Hematopoietic multipotent progenitor cell (in vitro differentiated cells): ENCODE data around the gene PSMD14. TPM values are rescaled to one million over a fixed set of nuclear protein-coding genes. Genes with fewer than 3 reads are reported as not detected.
"Not testable (repeated sequence)": the region's sequence is repeated elsewhere in the genome, so short reads cannot be mapped to it uniquely, and the experiment has no call there.

ENCODE experiments used
- DNase-seq, 3 donors: peaks; one replicate each; pipeline ENCODE4 v3.0.0-alpha.2; 2011 to 2015; ENCODE audit warnings: low read depth in 2 of 3, low spot score in 2 of 3
- total RNA-seq: library from RNA; depleted of rRNA; stranded (reverse); fragments of >200 nt; gene quantifications from one replicate; pipeline ENCODE4 v1.2.3, GENCODE V29; 2012

PSMD14 gene
- total RNA-seq, 1 donor, result 23.4 TPM

DNA sequence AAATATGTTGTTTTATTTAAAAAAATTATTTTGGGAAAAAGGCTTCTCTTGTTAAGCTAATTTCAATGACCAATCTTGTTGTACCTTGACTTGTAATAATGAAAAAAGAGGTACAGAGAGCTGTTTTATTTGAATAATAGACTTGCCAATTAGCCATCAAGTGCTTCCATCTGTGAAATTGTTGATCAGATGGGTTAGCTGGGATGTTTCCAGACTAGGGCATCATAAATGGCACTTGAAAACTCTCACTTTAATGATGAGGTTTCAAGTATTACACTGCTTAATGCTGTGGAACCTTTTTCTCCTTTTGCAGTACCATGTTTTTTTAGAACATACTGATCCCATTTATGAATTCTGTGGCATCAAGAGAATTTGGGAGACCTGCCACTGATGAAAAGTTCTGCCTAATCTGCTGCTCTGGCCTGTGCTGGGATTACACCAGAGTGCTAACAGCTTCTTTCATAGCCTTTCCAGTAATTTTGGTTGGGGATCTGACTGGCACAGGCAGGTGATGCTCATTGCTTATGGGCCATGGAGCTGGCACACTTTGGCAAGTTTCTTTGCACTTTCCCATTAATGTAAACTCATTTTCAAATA is 24.2 kb downstream of the PSMD14 start:
- DNase-seq, result no peak

- DNase-seq, result no peak
Measured at GRCh38 chr2:161335626-161336025, 27.4 kb downstream of the PSMD14 start.

DNA sequence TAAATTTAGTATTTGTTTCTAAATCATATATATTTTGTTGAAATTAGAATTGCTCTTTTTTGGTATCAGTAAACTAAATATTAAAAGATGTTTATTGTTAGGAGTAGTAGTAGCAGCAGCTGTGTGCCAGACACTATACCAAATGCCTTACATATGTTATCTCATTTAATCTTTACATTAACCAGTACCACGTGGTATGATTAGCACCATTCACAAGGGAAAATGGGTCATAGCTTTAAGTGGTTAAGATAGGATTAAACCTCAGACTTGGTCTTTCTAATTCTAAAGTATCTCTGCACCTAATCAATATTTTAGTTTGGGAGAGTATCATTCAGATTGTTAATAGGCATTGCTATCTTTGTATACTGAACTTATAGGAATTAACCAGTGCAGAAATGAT is 29.0 kb downstream of the PSMD14 start:
- DNase-seq, result no peak

DNA sequence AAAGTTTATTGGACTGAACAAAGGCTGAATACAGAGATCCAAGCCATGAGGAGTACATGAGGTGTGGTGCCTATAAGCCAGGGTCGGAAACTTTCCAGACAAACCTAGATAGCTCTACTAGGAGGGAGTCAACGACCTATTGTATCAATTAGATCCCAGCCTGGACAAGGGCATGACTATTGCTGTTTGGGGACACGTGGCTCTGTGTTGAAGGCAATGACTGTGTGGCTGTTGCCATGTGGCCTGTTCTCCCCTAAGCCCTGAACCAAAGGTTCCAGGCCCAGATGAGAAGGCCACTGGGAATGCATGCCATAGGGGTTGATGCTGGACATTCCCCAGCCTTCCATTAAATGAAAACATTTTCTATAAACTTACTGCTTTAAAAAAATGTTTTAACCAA is 31.3 kb downstream of the PSMD14 start:
- DNase-seq, result not testable (repeated sequence)

- DNase-seq, result not testable (repeated sequence)
Measured at GRCh38 chr2:161340930-161341413, 32.7 kb downstream of the PSMD14 start.

GRCh38 chr2:161343235-161343634 is 35.0 kb downstream of the PSMD14 start:
- no peak for DNase-seq

DNA sequence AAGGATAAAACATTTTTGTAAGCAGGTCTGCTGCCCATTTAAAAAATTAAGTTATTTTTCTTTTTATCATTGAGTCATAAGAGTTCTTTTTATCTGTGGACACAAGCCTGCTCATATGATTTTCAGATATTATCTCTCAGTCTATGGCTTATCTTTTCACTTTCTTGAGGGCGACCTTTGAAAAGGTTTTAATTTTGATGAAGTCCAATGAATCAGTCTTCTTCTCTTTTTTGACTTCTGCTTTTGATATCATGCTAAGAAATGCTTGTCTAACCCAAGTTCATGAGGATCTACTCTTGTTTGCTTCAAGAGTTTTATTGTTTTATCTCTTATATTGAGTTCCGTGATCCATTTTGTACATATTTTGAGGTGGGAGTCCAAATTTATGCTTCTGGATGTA is 36.5 kb downstream of the PSMD14 start:
- DNase-seq, result peak in 1 of 3 donors; percentile 32

DNA sequence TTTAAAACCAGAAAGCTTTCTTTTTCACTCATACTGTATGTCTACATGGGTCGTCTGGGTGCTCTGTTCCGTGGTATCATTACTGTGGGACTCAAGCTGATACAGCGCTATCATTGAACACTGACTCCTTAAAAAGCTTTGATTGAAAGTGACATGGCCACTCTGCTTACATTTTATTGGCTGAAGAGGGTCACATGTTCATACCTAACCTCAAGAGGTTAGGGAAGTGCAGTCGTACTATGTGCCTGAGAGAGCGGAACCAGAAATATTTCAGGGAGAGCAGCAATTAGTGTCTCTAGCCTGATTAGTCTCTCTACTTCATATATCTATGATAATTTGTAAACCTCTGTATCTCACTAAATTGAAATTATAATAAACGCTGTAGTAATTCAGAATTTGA is 43.5 kb downstream of the PSMD14 start:
- no peak for DNase-seq

DNA sequence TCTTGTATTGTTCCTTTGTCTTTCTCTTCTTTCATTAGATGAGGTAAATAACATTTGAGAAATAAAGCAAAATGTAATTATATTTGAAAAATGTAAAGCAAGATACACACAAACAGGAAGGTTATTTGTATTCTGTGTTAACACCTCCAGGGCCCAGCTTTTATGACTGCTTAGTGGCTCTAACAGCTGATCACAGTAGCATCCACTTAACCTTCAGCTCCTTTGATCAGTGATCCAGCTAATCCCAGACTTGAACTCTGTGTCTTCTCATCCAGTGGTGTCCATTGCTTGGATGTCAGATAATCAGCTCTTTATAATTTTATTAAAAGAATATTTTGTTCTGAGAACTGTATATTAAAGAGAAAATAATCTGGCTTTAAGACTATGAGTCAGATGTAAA is 44.5 kb downstream of the PSMD14 start:
- DNase-seq, result no peak

DNA sequence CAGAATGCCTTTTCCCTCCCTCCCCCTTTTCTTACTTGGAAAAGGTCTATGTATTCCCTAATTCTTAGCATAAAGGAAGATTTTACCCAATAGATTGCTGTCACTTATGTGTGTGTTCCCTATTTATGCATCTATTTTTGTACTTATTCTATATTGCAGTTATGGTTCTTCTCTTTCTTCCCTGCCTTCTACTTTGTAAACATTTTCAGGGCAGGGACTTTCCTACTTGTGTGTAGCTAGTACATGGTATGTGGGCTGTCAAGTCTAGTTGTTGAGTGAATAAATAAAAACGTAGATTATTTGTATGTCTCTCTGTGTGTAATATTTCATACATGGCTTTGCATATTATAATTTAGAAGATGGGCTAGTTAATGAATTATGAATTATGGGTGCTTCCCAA is 45.3 kb downstream of the PSMD14 start:
- no peak for DNase-seq

GRCh38 chr2:161354106-161354505 is 45.9 kb downstream of the PSMD14 start:
- DNase-seq, result no peak

DNA sequence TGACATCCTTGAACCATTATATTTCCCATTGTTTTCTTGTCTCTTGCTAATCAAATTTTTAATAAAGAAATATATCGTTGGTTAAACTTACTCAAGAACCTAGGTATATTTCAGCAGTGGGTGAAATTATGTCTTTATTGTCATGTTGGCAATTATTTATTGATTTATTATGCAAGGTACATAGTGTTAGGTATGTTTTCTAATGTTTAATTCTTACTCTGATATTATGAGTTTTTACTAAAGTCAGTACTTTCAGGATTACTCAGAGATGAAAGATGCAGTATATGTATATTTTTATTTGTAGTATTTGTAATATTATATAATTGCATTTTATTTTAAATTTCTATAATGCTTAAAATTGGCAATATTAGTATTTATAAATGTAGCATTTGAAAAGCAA is 46.9 kb downstream of the PSMD14 start:
- DNase-seq, result no peak

DNA sequence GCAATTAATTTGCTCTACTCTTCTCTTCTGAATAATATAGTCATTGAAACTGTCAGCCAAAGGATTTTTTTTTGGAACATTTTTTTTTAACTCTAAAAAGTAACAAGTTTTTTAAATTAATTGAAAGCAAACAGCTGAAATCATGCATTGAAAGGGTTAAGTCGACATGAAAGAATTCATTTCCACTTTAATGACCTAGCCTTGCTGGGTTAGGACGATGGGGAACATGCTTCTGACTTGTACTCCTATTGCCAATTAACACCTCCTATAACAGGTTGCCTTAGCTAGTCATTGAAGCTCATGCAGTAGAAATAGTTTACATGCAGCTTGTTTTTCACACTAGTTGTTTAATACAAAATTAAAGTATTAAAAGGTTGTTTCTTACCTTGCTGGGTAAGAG is 47.8 kb downstream of the PSMD14 start:
- no peak for DNase-seq

GRCh38 chr2:161357097-161357496 is 48.9 kb downstream of the PSMD14 start:
- DNase-seq, result no peak

GRCh38 chr2:161358838-161359237 is 50.6 kb downstream of the PSMD14 start:
- no peak for DNase-seq

- not testable (repeated sequence) for DNase-seq
Measured at GRCh38 chr2:161360095-161360654, 52.0 kb downstream of the PSMD14 start.

GRCh38 chr2:161362568-161363166 is 54.4 kb downstream of the PSMD14 start:
- no peak for DNase-seq

- no peak for DNase-seq
Measured at GRCh38 chr2:161367675-161368074, 59.5 kb downstream of the PSMD14 start.

- no peak for DNase-seq
Measured at GRCh38 chr2:161369311-161369710, 61.1 kb downstream of the PSMD14 start.

- no peak for DNase-seq
Measured at GRCh38 chr2:161370981-161371380, 62.8 kb downstream of the PSMD14 start.

- no peak for DNase-seq
Measured at GRCh38 chr2:161371869-161372268, 63.6 kb downstream of the PSMD14 start.

GRCh38 chr2:161373942-161374341 is 65.7 kb downstream of the PSMD14 start:
- DNase-seq, result no peak
